ENCODE data around the gene DAP.
A peak's percentile ranks its signal among the peaks of the same experiment; 100 is the strongest.

DAP gene

DNA sequence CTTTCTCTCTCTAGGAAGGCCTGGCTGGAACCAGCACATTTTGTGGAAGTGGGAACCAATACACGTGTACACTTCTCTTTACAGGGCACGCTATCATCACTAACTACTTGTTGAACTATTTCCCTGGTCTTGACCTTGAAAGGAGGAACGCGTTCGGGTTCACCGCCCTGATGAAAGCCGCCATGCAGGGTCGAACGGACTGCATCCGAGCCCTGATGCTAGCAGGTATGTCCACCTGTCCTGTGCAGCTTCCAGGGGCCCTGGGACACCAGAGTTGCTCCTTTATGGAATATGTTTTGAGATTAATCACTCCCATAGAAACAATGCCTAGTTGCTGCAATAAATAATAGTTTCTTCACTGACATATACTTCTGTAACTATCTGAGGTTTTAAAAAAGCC is 123.1 kb downstream of the DAP start:
- no peak for ATAC-seq
- TF ChIP-seq PATZ1 (CRISPR knock-in tag; IDR thresholded peaks at IDR 0.05; ENCODE audit: borderline replicate concordance) (no peak), CSRNP3 (CRISPR knock-in tag; IDR thresholded peaks at IDR 0.05) (no peak), GLIS3 (CRISPR knock-in tag; IDR thresholded peaks at IDR 0.05) (no peak), BACH2 (CRISPR knock-in tag; IDR thresholded peaks at IDR 0.05; ENCODE audit: borderline replicate concordance) (no peak), RARB (CRISPR knock-in tag; IDR thresholded peaks at IDR 0.05) (no peak), CSDC2 (CRISPR knock-in tag; IDR thresholded peaks at IDR 0.05) (no peak)

GRCh38 chr5:10636363-10637142 is 124.5 kb downstream of the DAP start:
- TF ChIP-seq, protein P1, sequence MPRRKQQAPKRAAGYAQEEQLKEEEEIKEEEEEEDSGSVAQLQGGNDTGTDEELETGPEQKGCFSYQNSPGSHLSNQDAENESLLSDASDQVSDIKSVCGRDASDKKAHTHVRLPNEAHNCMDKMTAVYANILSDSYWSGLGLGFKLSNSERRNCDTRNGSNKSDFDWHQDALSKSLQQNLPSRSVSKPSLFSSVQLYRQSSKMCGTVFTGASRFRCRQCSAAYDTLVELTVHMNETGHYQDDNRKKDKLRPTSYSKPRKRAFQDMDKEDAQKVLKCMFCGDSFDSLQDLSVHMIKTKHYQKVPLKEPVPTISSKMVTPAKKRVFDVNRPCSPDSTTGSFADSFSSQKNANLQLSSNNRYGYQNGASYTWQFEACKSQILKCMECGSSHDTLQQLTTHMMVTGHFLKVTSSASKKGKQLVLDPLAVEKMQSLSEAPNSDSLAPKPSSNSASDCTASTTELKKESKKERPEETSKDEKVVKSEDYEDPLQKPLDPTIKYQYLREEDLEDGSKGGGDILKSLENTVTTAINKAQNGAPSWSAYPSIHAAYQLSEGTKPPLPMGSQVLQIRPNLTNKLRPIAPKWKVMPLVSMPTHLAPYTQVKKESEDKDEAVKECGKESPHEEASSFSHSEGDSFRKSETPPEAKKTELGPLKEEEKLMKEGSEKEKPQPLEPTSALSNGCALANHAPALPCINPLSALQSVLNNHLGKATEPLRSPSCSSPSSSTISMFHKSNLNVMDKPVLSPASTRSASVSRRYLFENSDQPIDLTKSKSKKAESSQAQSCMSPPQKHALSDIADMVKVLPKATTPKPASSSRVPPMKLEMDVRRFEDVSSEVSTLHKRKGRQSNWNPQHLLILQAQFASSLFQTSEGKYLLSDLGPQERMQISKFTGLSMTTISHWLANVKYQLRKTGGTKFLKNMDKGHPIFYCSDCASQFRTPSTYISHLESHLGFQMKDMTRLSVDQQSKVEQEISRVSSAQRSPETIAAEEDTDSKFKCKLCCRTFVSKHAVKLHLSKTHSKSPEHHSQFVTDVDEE (CRISPR knock-in tag; IDR thresholded peaks at IDR 0.05) = no peak
- TF ChIP-seq TOX (CRISPR knock-in tag; IDR thresholded peaks at IDR 0.05; ENCODE audit: borderline replicate concordance) (no peak), BACH2 (CRISPR knock-in tag; IDR thresholded peaks at IDR 0.05; ENCODE audit: borderline replicate concordance) (no peak), GLIS3 (CRISPR knock-in tag; IDR thresholded peaks at IDR 0.05) (no peak), ARNTL (CRISPR knock-in tag; IDR thresholded peaks at IDR 0.05; ENCODE audit: borderline replicate concordance, low read depth) (no peak), RARB (CRISPR knock-in tag; IDR thresholded peaks at IDR 0.05) (no peak), ZNF70 (CRISPR knock-in tag; IDR thresholded peaks at IDR 0.05) (no peak), CSDC2 (CRISPR knock-in tag; IDR thresholded peaks at IDR 0.05) (no peak), ISL1 (CRISPR knock-in tag; IDR thresholded peaks at IDR 0.05) (no peak)
- TF ChIP-seq, protein P2, sequence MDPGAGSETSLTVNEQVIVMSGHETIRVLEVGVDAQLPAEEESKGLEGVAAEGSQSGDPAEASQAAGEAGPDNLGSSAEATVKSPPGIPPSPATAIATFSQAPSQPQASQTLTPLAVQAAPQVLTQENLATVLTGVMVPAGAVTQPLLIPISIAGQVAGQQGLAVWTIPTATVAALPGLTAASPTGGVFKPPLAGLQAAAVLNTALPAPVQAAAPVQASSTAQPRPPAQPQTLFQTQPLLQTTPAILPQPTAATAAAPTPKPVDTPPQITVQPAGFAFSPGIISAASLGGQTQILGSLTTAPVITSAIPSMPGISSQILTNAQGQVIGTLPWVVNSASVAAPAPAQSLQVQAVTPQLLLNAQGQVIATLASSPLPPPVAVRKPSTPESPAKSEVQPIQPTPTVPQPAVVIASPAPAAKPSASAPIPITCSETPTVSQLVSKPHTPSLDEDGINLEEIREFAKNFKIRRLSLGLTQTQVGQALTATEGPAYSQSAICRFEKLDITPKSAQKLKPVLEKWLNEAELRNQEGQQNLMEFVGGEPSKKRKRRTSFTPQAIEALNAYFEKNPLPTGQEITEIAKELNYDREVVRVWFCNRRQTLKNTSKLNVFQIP (CRISPR knock-in tag; IDR thresholded peaks at IDR 0.05; ENCODE audit: borderline replicate concordance, low read depth) = no peak
- ATAC-seq = no peak

- TF ChIP-seq, protein P1 (CRISPR knock-in tag; IDR thresholded peaks at IDR 0.05) = no peak
- TF ChIP-seq ARNTL (CRISPR knock-in tag; IDR thresholded peaks at IDR 0.05; ENCODE audit: borderline replicate concordance, low read depth) (no peak), GLIS3 (CRISPR knock-in tag; IDR thresholded peaks at IDR 0.05) (no peak), ESRRG (CRISPR knock-in tag; IDR thresholded peaks at IDR 0.05) (no peak), TOX (CRISPR knock-in tag; IDR thresholded peaks at IDR 0.05; ENCODE audit: borderline replicate concordance) (no peak), ZNF70 (CRISPR knock-in tag; IDR thresholded peaks at IDR 0.05) (no peak), RARB (CRISPR knock-in tag; IDR thresholded peaks at IDR 0.05) (no peak), ZNF8 (CRISPR knock-in tag; IDR thresholded peaks at IDR 0.05) (no peak), CSDC2 (CRISPR knock-in tag; IDR thresholded peaks at IDR 0.05) (no peak)
- TF ChIP-seq, protein P2 (CRISPR knock-in tag; IDR thresholded peaks at IDR 0.05; ENCODE audit: borderline replicate concordance, low read depth) = no peak
- peak; percentile 15; the same call in 2 of the 3 replicates for ATAC-seq
Observed at GRCh38 chr5:10635867-10636350, 125.1 kb downstream of the DAP start.

All from SK-N-SH treated with all-trans-retinoic acid at 6 μM for 48 hours (cell line).